ENCODE data around the gene ADAMTS17.
"Not testable (repeated sequence)": the region's sequence is repeated elsewhere in the genome, so short reads cannot be mapped to it uniquely, and the experiment has no call there.

ADAMTS17 gene

GRCh38 chr15:99993681-99994131 is 348.1 kb downstream of the ADAMTS17 start:
- DNase-seq (ENCODE audit: low read depth in 2 of 2), result no peak

- no peak for DNase-seq (ENCODE audit: low read depth in 2 of 2)
Measured at GRCh38 chr15:99993262-99993661, 348.5 kb downstream of the ADAMTS17 start.

- no peak for DNase-seq (ENCODE audit: low read depth in 2 of 2)
Measured at GRCh38 chr15:99992611-99993231, 349.1 kb downstream of the ADAMTS17 start.

- DNase-seq (ENCODE audit: low read depth in 2 of 2), result no peak
Measured at GRCh38 chr15:99989095-99989494, 352.7 kb downstream of the ADAMTS17 start.

- no peak for DNase-seq (ENCODE audit: low read depth in 2 of 2)
Measured at GRCh38 chr15:99987701-99988100, 354.1 kb downstream of the ADAMTS17 start.

- DNase-seq (ENCODE audit: low read depth in 2 of 2), result no peak
Measured at GRCh38 chr15:99987119-99987506, 354.7 kb downstream of the ADAMTS17 start.

GRCh38 chr15:99986297-99987118 is 355.3 kb downstream of the ADAMTS17 start:
- DNase-seq (ENCODE audit: low read depth in 2 of 2), result no peak

- no peak for DNase-seq (ENCODE audit: low read depth in 2 of 2)
Measured at GRCh38 chr15:99985878-99986277, 355.9 kb downstream of the ADAMTS17 start.

GRCh38 chr15:99984491-99985243 is 357.1 kb downstream of the ADAMTS17 start:
- no peak for DNase-seq (ENCODE audit: low read depth in 2 of 2)

GRCh38 chr15:99983886-99984286 is 357.9 kb downstream of the ADAMTS17 start:
- no peak for DNase-seq (ENCODE audit: low read depth in 2 of 2)

- no peak for DNase-seq (ENCODE audit: low read depth in 2 of 2)
Measured at GRCh38 chr15:99983171-99983885, 358.4 kb downstream of the ADAMTS17 start.

- no peak for DNase-seq (ENCODE audit: low read depth in 2 of 2)
Measured at GRCh38 chr15:99982662-99983061, 359.1 kb downstream of the ADAMTS17 start.

GRCh38 chr15:99981839-99982658 is 359.7 kb downstream of the ADAMTS17 start:
- no peak for DNase-seq (ENCODE audit: low read depth in 2 of 2)

GRCh38 chr15:99981191-99981647 is 360.6 kb downstream of the ADAMTS17 start:
- no peak for DNase-seq (ENCODE audit: low read depth in 2 of 2)

- DNase-seq (ENCODE audit: low read depth in 2 of 2), result no peak
Measured at GRCh38 chr15:99980752-99981151, 361.0 kb downstream of the ADAMTS17 start.

- DNase-seq (ENCODE audit: low read depth in 2 of 2), result not testable (repeated sequence)
Measured at GRCh38 chr15:99979886-99980285, 361.9 kb downstream of the ADAMTS17 start.

- no peak for DNase-seq (ENCODE audit: low read depth in 2 of 2)
Measured at GRCh38 chr15:99979371-99979770, 362.4 kb downstream of the ADAMTS17 start.

- DNase-seq (ENCODE audit: low read depth in 2 of 2), result no peak
Measured at GRCh38 chr15:99978426-99978825, 363.3 kb downstream of the ADAMTS17 start.

GRCh38 chr15:99977929-99978328 is 363.8 kb downstream of the ADAMTS17 start:
- DNase-seq (ENCODE audit: low read depth in 2 of 2), result no peak

- no peak for DNase-seq (ENCODE audit: low read depth in 2 of 2)
Measured at GRCh38 chr15:99976811-99977271, 364.9 kb downstream of the ADAMTS17 start.

- no peak for DNase-seq (ENCODE audit: low read depth in 2 of 2)
Measured at GRCh38 chr15:99976000-99976399, 365.8 kb downstream of the ADAMTS17 start.
